IMR-90 (cell line): Measurements from ENCODE around the gene TFAP2C. TPM values are rescaled to one million over a fixed set of nuclear protein-coding genes. Genes with fewer than 3 reads are reported as not detected.

Experiments used
- ATAC-seq: fragments of 200-7000 bp; cut with Tn5 transposase; 2 replicates; pipeline ENCODE4 v1.9.1; 2020; ENCODE audit warnings: low read depth, mild to moderate bottlenecking, moderate library complexity
- Bru-seq: library from RNA; stranded (reverse); fragments of 400-500 nt; gene quantifications from one replicate; lab custom pipeline; 2021; lab: Mats Ljungman, UMichigan
- BruChase-seq, 2 experiments: library from RNA; stranded (reverse); fragments of 400-500 nt; gene quantifications; one replicate each; lab custom pipeline; 2021; lab: Mats Ljungman, UMichigan
- BruUV-seq: library from RNA; stranded (reverse); fragments of 400-500 nt; replicated peaks from 2 replicates; lab custom pipeline; 2021; lab: Mats Ljungman, UMichigan
- CTCF ChIA-PET: fragments of 300-600 bp; formaldehyde crosslinking; extraction: SDS; loops from one replicate; lab custom pipeline; 2021; ENCODE audit warnings: antibody characterized with exemption; lab: Yijun Ruan, JAX
- POLR2A ChIA-PET: fragments of 300-600 bp; sonication (Branson Sonifier 250); formaldehyde crosslinking; loops from one replicate; lab custom pipeline; 2022; ENCODE audit warnings: antibody characterized with exemption; ENCODE audit not compliant: unreplicated experiment; lab: Charles Lee
- DNase-seq: peaks from one replicate; pipeline ENCODE4 v3.0.0; 2013
- H2AFZ ChIP-seq: replicated peaks from 2 replicates; pipeline ENCODE3; 2013; ENCODE audit warnings: low read length, mild to moderate bottlenecking; ENCODE audit not compliant: poor library complexity
- H2AK5ac ChIP-seq: 2 replicates; pipeline ENCODE4 v1.6.1; 2013; ENCODE audit warnings: low read depth, low read length, inconsistent platforms
- H2AK9ac ChIP-seq: replicated peaks from 2 replicates; pipeline ENCODE3; 2013; ENCODE audit warnings: mild to moderate bottlenecking, low read depth, low read length, moderate library complexity; ENCODE audit not compliant: poor library complexity
- H2BK120ac ChIP-seq: 2 replicates; pipeline ENCODE4 v1.6.1; 2013; ENCODE audit warnings: low read depth, low read length, inconsistent platforms
- H2BK15ac ChIP-seq: 3 replicates; pipeline ENCODE4 v1.6.1; 2013; ENCODE audit warnings: low read depth, low read length, inconsistent platforms
- H2BK20ac ChIP-seq: 2 replicates; pipeline ENCODE4 v1.6.1; 2013; ENCODE audit warnings: low read depth, mild to moderate bottlenecking, inconsistent platforms, low read length, moderate library complexity
- H2BK5ac ChIP-seq: 2 replicates; pipeline ENCODE4 v1.6.1; 2013; ENCODE audit warnings: mild to moderate bottlenecking, low read depth, low read length, inconsistent platforms; ENCODE audit not compliant: poor library complexity, severe bottlenecking
- H3K14ac ChIP-seq: replicated peaks from 2 replicates; pipeline ENCODE4 v1.6.1; 2013; ENCODE audit warnings: low read depth, low read length, inconsistent platforms
- H3K18ac ChIP-seq: 2 replicates; pipeline ENCODE4 v1.6.1; 2013; ENCODE audit warnings: low read depth, low read length, control low read depth
- H3K23ac ChIP-seq: 2 replicates; pipeline ENCODE4 v1.6.1; 2013; ENCODE audit warnings: low read depth, low read length, inconsistent platforms
- H3K27ac ChIP-seq: 2 replicates; pipeline ENCODE4 v1.5.1; 2013; ENCODE audit warnings: mild to moderate bottlenecking, control low read depth, low read length; ENCODE audit not compliant: insufficient read depth
- H3K27me3 ChIP-seq: 2 replicates; pipeline ENCODE4 v1.6.1; 2013; ENCODE audit warnings: low read length; ENCODE audit not compliant: control insufficient read depth, insufficient read depth
- H3K36me3 ChIP-seq: 2 replicates; pipeline ENCODE4 v1.6.1; 2013; ENCODE audit warnings: low read length, mixed read lengths; ENCODE audit not compliant: control insufficient read depth, insufficient read depth
- H3K4ac ChIP-seq: 2 replicates; pipeline ENCODE4 v1.6.1; 2013; ENCODE audit warnings: low read depth, low read length, inconsistent platforms
- H3K4me1 ChIP-seq: 2 replicates; pipeline ENCODE4 v1.6.1; 2013; ENCODE audit warnings: low read length, mixed read lengths; ENCODE audit not compliant: control insufficient read depth, insufficient read depth
- H3K4me2 ChIP-seq: 2 replicates; pipeline ENCODE4 v1.6.1; 2013; ENCODE audit warnings: low read depth, mild to moderate bottlenecking, control low read depth, low read length, moderate library complexity
- H3K4me3 ChIP-seq: 2 replicates; pipeline ENCODE4 v1.5.1; 2013; ENCODE audit warnings: low read depth, mild to moderate bottlenecking, control low read depth, low read length, moderate library complexity; ENCODE audit not compliant: insufficient read depth
- H3K56ac ChIP-seq: 2 replicates; pipeline ENCODE4 v1.6.1; 2013; ENCODE audit warnings: low read length, inconsistent platforms; ENCODE audit not compliant: insufficient read depth; ENCODE audit errors: extremely low read depth
- H3K79me1 ChIP-seq, 2 experiments: 2 replicates each; pipeline ENCODE4 v1.6.1; 2013; ENCODE audit warnings: low read length in 2 of 2, inconsistent platforms in 1 of 2, low read depth in 1 of 2
- H3K9ac ChIP-seq: 2 replicates; pipeline ENCODE4 v1.6.1; 2013; ENCODE audit warnings: low read depth, low read length, control low read depth
- H3K9me1 ChIP-seq: 2 replicates; pipeline ENCODE4 v1.6.1; 2013; ENCODE audit warnings: low read length, inconsistent platforms; ENCODE audit not compliant: insufficient read depth
- H3K9me3 ChIP-seq: 2 replicates; pipeline ENCODE4 v1.6.1; 2013; ENCODE audit warnings: low read length; ENCODE audit not compliant: control insufficient read depth, insufficient read depth
- H4K20me1 ChIP-seq: 2 replicates; pipeline ENCODE4 v1.6.1; 2013; ENCODE audit warnings: low read length, inconsistent platforms; ENCODE audit not compliant: insufficient read depth
- H4K5ac ChIP-seq: 2 replicates; pipeline ENCODE4 v1.6.1; 2013; ENCODE audit warnings: mild to moderate bottlenecking, low read depth, low read length, control low read depth
- H4K8ac ChIP-seq, 2 experiments: 2 replicates each; pipeline ENCODE4 v1.6.1; 2013; ENCODE audit warnings: low read depth in 2 of 2, low read length in 2 of 2, control low read depth in 1 of 2, inconsistent platforms in 1 of 2
- H4K91ac ChIP-seq: 2 replicates; pipeline ENCODE4 v1.6.1; 2013; ENCODE audit warnings: low read depth, low read length, inconsistent platforms; ENCODE audit not compliant: insufficient read depth
- BHLHE40 ChIP-seq: fragments of 150-350 bp; IDR thresholded peaks from 2 replicates; pipeline ENCODE4 v1.6.1; 2016; ENCODE audit warnings: mild to moderate bottlenecking, low read depth, low read length
- CTCF ChIP-seq: conservative IDR thresholded peaks from 2 replicates; pipeline ENCODE4 v1.5.1; 2012; ENCODE audit warnings: mild to moderate bottlenecking, low read depth, low read length, improper control_type of control experiment
- ELK1 ChIP-seq: fragments of 150-350 bp; IDR thresholded peaks from 2 replicates; pipeline ENCODE4 v1.6.1; 2016; ENCODE audit warnings: low read depth, mild to moderate bottlenecking, low read length, moderate library complexity, borderline replicate concordance
- MAZ ChIP-seq: IDR thresholded peaks from 2 replicates; pipeline ENCODE4 v1.6.1; 2012; ENCODE audit warnings: low read depth, mild to moderate bottlenecking, low read length, improper control_type of control experiment, moderate library complexity, borderline replicate concordance
- MXI1 ChIP-seq: IDR thresholded peaks from 2 replicates; pipeline ENCODE4 v1.6.1; 2012; ENCODE audit warnings: low read depth, mild to moderate bottlenecking, low read length, moderate library complexity, borderline replicate concordance
- NFE2L2 ChIP-seq: fragments of 150-350 bp; IDR thresholded peaks from 2 replicates; pipeline ENCODE4 v1.6.1; 2016; ENCODE audit warnings: low read depth, mild to moderate bottlenecking, low read length
- RAD21 ChIP-seq: IDR thresholded peaks from 2 replicates; pipeline ENCODE4 v1.6.1; 2012; ENCODE audit warnings: low read length, improper control_type of control experiment
- RFX5 ChIP-seq: IDR thresholded peaks from 2 replicates; pipeline ENCODE4 v1.8.0; 2012; ENCODE audit warnings: low read depth, mild to moderate bottlenecking, low read length, moderate library complexity
- SMC3 ChIP-seq: fragments of 150-350 bp; IDR thresholded peaks from 2 replicates; pipeline ENCODE4 v1.6.1; 2016; ENCODE audit warnings: low read depth, mild to moderate bottlenecking, antibody characterized with exemption, low read length, moderate library complexity
- WGBS, 2 experiments: methylation state at CpG; one replicate each; pipeline versions ENCODE4 v1.1.5 to v1.1.7; 2013; ENCODE audit warnings: missing lambda C conversion rate in 2 of 2; ENCODE audit not compliant: insufficient read length in 1 of 2; ENCODE audit errors: extremely low coverage in 2 of 2; 5-methylcytosine and 5-hydroxymethylcytosine counted together
- dilution Hi-C: fragments of 300-500 bp; cut with HindIII; formaldehyde crosslinking; loops from one replicate; pipeline ENCODE4 v1.14.3; 2018; ENCODE audit warnings: low sequenced_read_pairs; ENCODE audit not compliant: unreplicated experiment
- in situ Hi-C: fragments of 300-500 bp; cut with MboI; formaldehyde crosslinking; loops from 3 replicates; pipeline ENCODE4 v1.14.3; 2019; ENCODE audit warnings: low sequenced_read_pairs, inconsistent platforms, mixed read lengths
- intact Hi-C: fragments of 100-400 bp; cut with micrococcal nuclease; formaldehyde crosslinking; loops from 2 replicates; pipeline ENCODE4 v1.10.0; 2022
- long read RNA-seq: library from polyadenylated mRNA; unstranded; transcript quantifications from one replicate; pipeline ENCODE4 v2.0.0, GENCODE V29; 2021; ENCODE audit not compliant: unreplicated experiment
- polyA plus RNA-seq, 3 experiments: library from polyadenylated mRNA; depleted of rRNA; stranded (reverse); fragments of >200 nt; gene quantifications; 2 replicates each; pipeline ENCODE4 v1.2.3, GENCODE V29; 2012; ENCODE audit warnings: low replicate concordance in 1 of 3
- total RNA-seq: library from RNA; depleted of rRNA; stranded (reverse); fragments of >200 nt; gene quantifications from 2 replicates; pipeline ENCODE4 v1.2.3, GENCODE V29; 2012; rRNA removed

Gene TFAP2C
- total RNA-seq (under 0.01 TPM in 2 replicates), polyA plus RNA-seq (2012; rRNA removed) (0.05 TPM in 1 of 2 replicates, not detected in the other), Bru-seq, nascent RNA (percentile 23 among the genes with signal in this experiment), BruChase-seq, experiment 1, labeled RNA remaining after a 6-hour chase (percentile 26 among the genes with signal in this experiment), BruChase-seq, experiment 2, labeled RNA remaining after a 2-hour chase (percentile 26 among the genes with signal in this experiment)
- 0.05 TPM in 1 of 2 replicates, not detected in the other for polyA plus RNA-seq (2012; cell fraction: cytosol; rRNA removed)
- 0.04 and 0.08 TPM in 2 replicates for polyA plus RNA-seq (2012; cell fraction: nucleus; rRNA removed; ENCODE audit: low replicate concordance)
- long read RNA-seq, result 0 reads

GRCh38 chr20:56628873-56629463 is at the start of gene TFAP2C:
TSS of gene TFAP2C (plus strand) at chr20:56629306. CDS start at chr20:56629545, 239 bp downstream.
- no peak within 1 kb of the TSS for H3K56ac ChIP-seq
- DNase-seq (no peak), ATAC-seq (peak; percentile 45; the same call in 1 of the 2 replicates)
- BruUV-seq, result no TSS peak
- H2BK20ac ChIP-seq, result no peak within 1 kb of the TSS
- no peak within 1 kb of the TSS for H3K14ac ChIP-seq
- H3K9me1 ChIP-seq, result no peaks in the 10 kb centered on the region
- dilution Hi-C loops (no loop called here), intact Hi-C loops (no loop called here), in situ Hi-C loops (no loop called here)
- H3K9me3 ChIP-seq, result no peaks in the 10 kb centered on the region
- H4K5ac ChIP-seq, result no peak within 1 kb of the TSS
- H3K4ac ChIP-seq, result no peak within 1 kb of the TSS
- H3K4me1 ChIP-seq, result no peaks in the 10 kb centered on the region; the same call in 1 of the 2 replicates
- H3K4me3 ChIP-seq, result no peak within 1 kb of the TSS
- no peak within 1 kb of the TSS for H3K27ac ChIP-seq
- H3K79me1 ChIP-seq, result no peaks in the 10 kb centered on the region
- peak within 1 kb of the TSS; percentile 74 for H2AFZ ChIP-seq
- no peak within 1 kb of the TSS for H2BK15ac ChIP-seq
- H2AK9ac ChIP-seq, result peak within 1 kb of the TSS; percentile 76
- no peaks in the 10 kb centered on the region for H3K36me3 ChIP-seq
- H3K23ac ChIP-seq, result no peak within 1 kb of the TSS
- no peak within 1 kb of the TSS for H2AK5ac ChIP-seq
- no peak within 1 kb of the TSS for H2BK120ac ChIP-seq
- no peak within 1 kb of the TSS for H3K9ac ChIP-seq
- H2BK5ac ChIP-seq, result no peak within 1 kb of the TSS
- H3K4me2 ChIP-seq, result peak within 1 kb of the TSS; percentile 22; the same call in 1 of the 2 replicates
- no peak within 1 kb of the TSS for H3K18ac ChIP-seq
- CTCF ChIA-PET, result no interaction called here
- H4K8ac ChIP-seq, result no peak within 1 kb of the TSS
- H4K91ac ChIP-seq, result no peak within 1 kb of the TSS
- TF ChIP-seq NFE2L2, result no peak
- no peak for TF ChIP-seq SMC3
- no peak for TF ChIP-seq ELK1
- no peak for TF ChIP-seq CTCF
- no peak for TF ChIP-seq MXI1
- no peak for TF ChIP-seq MAZ
- TF ChIP-seq BHLHE40, result no peak
- no peak for TF ChIP-seq RFX5
- no peak for TF ChIP-seq RAD21
- peaks cover 87% of the 10 kb centered on the region for H3K27me3 ChIP-seq
- 5% methylated on average over 25 of the region's 62 CpGs; no CpG with 5 or more reads in 1 of the 2 experiments for WGBS, 2 experiments
- H4K20me1 ChIP-seq, result no peaks in the 10 kb centered on the region
- POLR2A ChIA-PET, result no interaction called here
